Ecto neural progenitor cell (in vitro differentiated cells): ENCODE data around the gene C1orf232.

Experiments used
- DNase-seq: peaks from one replicate; pipeline ENCODE4 v3.0.0-alpha.2; 2018; ENCODE audit warnings: low spot score

C1orf232 gene

GRCh38 chr1:26124418-26125331, 44.1 kb downstream of the C1orf232 start:
- DNase-seq, result no peak

DNA sequence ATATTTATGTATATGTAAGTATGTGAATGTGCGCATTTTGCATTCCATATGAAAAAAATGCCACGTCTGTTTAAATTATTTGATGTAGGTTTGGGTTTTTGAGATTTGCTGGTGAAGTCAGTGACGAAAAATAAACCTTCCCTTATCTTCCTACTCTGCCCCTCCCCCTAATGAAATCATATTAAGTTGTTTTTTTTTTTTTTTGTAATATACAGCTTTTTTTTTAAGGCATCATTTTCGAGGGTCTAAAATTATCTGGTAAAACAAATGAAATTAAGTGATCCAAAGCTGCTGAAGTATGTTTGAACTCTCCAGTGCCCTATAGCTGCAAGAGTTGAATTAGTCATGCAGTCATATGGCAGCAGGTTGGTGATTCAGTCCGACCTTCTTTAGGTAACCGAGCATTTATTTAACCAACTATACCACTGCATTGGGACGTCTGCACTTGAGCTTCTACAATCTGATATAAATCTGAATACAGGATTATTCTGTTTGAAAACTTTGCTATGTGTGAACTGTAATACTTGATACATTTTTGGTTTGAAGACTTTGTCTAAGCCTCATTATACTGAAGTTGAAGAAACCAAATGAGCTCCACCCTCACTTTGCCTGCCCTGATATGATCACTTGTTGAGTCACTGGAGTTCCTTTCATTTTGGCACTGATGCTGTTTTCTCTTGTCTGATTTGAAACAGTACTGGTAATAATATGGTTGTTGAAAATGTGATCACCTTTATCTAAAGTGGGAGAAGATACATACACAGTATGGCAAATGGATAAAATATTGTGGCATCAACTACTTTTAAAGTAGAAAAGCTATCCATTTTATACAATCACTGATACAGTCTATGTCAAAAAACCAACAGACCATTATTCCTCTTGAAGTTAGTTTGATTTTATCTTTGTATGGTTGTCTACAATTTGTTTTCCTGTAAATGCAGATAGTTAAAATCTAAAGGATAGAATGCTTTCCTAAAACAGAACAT, 45.5 kb downstream of the C1orf232 start:
- DNase-seq, result no peak

DNA sequence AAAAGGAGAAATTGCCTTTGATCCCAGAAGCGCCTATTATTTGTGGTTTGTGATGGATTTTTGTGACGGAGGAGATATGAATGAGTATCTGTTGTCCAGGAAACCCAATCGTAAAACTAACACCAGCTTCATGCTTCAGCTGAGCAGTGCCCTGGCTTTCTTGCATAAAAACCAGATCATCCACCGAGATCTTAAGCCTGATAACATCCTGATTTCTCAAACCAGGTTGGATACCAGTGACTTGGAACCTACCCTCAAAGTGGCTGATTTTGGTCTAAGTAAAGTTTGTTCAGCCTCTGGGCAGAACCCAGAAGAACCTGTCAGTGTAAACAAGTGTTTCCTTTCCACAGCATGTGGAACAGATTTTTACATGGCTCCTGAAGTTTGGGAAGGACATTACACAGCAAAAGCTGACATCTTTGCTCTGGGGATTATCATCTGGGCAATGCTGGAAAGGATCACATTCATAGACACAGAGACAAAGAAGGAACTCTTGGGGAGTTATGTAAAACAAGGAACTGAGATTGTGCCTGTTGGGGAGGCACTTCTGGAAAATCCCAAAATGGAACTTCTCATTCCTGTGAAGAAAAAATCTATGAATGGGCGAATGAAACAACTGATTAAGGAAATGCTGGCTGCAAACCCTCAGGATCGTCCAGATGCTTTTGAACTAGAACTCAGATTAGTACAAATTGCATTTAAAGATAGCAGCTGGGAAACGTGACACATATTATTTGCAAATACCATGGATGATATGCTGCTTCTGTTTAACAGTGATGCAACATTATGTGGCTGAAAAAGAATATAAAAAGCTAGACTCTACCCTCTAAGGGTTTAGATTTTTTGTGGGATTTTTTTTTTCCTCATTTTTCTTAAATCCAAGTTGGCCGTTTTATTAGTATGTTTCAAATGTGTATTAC, 46.6 kb downstream of the C1orf232 start:
- DNase-seq, result no peak

DNA sequence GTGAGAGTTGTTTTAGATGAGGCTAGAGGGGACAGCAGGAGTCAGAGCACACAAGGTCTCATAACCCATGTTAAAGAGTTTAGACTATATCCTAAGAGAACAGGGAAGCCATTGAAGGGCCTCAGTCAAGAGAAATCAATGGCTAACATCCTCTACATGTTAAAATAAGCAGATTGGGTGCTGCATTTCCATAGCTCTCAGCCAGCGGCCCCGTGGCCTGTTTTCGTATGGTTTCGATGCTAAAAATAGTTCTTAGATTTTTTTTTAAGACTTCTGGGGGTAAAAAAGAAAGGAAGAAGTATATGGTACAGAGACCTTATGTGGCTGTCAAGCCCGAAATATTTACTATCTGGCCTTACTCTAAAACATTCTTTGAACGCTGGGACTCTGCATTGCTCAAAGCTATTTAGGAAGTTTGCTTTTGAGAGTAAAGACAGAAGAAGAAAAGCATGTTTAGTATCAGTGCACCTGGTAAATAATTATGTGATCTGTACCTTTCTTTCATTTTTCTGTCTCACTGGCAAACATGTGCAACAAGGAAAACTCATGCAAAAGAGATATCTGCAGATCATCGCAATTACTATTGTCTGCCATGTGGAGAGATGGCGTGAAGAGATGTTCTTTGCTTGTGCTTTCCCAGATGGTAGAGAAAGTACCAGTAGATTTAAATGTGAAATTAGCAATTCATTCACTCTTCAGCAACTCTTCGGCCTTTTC, 48.7 kb downstream of the C1orf232 start:
- no peak for DNase-seq

DNA sequence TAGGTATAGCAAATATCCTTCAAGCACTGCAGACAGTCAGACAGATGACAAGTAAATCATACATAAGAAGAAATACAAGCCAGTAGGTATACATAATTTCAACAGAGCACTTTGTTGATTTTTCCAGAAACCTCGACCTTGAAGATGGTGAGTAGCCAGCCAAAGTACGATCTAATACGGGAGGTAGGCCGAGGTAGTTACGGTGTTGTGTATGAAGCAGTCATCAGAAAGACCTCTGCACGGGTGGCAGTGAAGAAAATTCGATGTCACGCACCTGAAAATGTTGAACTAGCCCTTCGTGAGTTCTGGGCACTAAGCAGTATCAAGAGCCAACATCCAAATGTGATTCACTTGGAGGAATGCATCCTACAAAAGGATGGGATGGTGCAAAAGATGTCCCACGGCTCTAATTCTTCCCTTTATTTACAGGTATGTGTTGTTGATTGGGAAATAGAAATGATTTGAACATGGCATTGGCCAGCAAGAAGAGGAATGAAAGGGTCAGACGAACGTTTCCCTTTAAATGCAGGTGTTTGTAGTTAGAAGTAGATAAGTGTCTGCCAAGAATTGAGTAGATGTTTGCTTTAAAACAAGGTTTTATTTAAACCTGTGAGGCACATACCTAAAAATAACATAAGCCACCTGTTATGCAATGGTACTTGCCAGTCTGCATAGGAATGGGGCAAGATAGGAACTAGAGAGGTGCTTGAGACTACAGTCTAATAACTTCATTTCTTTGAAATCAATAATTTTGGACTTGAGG, 54.4 kb downstream of the C1orf232 start:
- no peak for DNase-seq
